WTC11 (cell line): ENCODE data around the gene CTRB1. TPM values are rescaled to one million over a fixed set of nuclear protein-coding genes. Genes with fewer than 3 reads are reported as not detected.

Source experiments
- ATAC-seq: fragments of 200-7000 bp; cut with Tn5 transposase; 2 replicates; pipeline ENCODE4 v1.10.0; 2021; ENCODE audit warnings: mild to moderate bottlenecking, moderate library complexity
- CTCF ChIA-PET: fragments of 300-600 bp; sonication (Branson Sonifier 250); formaldehyde crosslinking; loops from one replicate; lab custom pipeline; 2021; ENCODE audit warnings: antibody characterized with exemption; lab: Charles Lee
- POLR2A ChIA-PET: fragments of 350-600 bp; sonication (Branson Sonifier 250); formaldehyde crosslinking; loops from one replicate; lab custom pipeline; 2021; ENCODE audit warnings: antibody characterized with exemption; lab: Charles Lee
- DNase-seq: peaks from one replicate; pipeline ENCODE4 v3.0.0; 2021; ENCODE audit warnings: low spot score
- H3K27ac Mint-ChIP-seq: 2 replicates; pipeline ENCODE4 v1.8.0; 2021; ENCODE audit warnings: mixed read lengths
- H3K27me3 Mint-ChIP-seq: 2 replicates; pipeline ENCODE4 v1.8.0; 2021; ENCODE audit warnings: low read depth, mild to moderate bottlenecking, moderate library complexity, mixed read lengths
- H3K36me3 Mint-ChIP-seq: 2 replicates; pipeline ENCODE4 v1.8.0; 2021; ENCODE audit warnings: mixed read lengths
- H3K4me1 Mint-ChIP-seq: 2 replicates; pipeline ENCODE4 v1.8.0; 2022; ENCODE audit warnings: mixed read lengths
- H3K4me3 Mint-ChIP-seq: 2 replicates; pipeline ENCODE4 v1.8.0; 2021; ENCODE audit warnings: mild to moderate bottlenecking, moderate library complexity, mixed read lengths
- H3K9me3 Mint-ChIP-seq: 2 replicates; pipeline ENCODE4 v1.8.0; 2021; ENCODE audit warnings: mixed read lengths
- CBFB ChIP-seq: sonication (generic); formaldehyde crosslinking; IDR thresholded peaks from 2 replicates; pipeline ENCODE4 v1.8.1; 2022; ENCODE audit warnings: mild to moderate bottlenecking, low read depth, missing genetic modification reagents
- CREB1 ChIP-seq: sonication (generic); formaldehyde crosslinking; IDR thresholded peaks from 2 replicates; pipeline ENCODE4 v1.8.0; 2023; ENCODE audit warnings: mild to moderate bottlenecking, missing genetic modification reagents
- EMX1 ChIP-seq: fragments of 250-450 bp; sonication (Bioruptor Pico); IDR thresholded peaks from 2 replicates; pipeline ENCODE4 v1.8.0; 2021; ENCODE audit warnings: mild to moderate bottlenecking
- GRHL2 ChIP-seq: fragments of 250-450 bp; sonication (Bioruptor Pico); IDR thresholded peaks from 2 replicates; pipeline ENCODE4 v1.8.0; 2022; ENCODE audit warnings: mild to moderate bottlenecking, moderate library complexity; ENCODE audit not compliant: insufficient replicate concordance, severe bottlenecking
- MXD4 ChIP-seq: fragments of 250-450 bp; sonication (Bioruptor Pico); IDR thresholded peaks from 2 replicates; pipeline ENCODE4 v1.8.0; 2021; ENCODE audit warnings: mild to moderate bottlenecking, moderate library complexity, borderline replicate concordance
- MYBL2 ChIP-seq: sonication (generic); formaldehyde crosslinking; IDR thresholded peaks from 2 replicates; pipeline ENCODE4 v1.8.1; 2023; ENCODE audit warnings: mild to moderate bottlenecking, moderate library complexity, missing genetic modification reagents
- NFE2L1 ChIP-seq: sonication (generic); formaldehyde crosslinking; IDR thresholded peaks from 2 replicates; pipeline ENCODE4 v1.8.1; 2023; ENCODE audit warnings: missing genetic modification reagents
- SMAD4 ChIP-seq: sonication (generic); formaldehyde crosslinking; IDR thresholded peaks from 2 replicates; pipeline ENCODE4 v1.8.0; 2022; ENCODE audit warnings: mild to moderate bottlenecking, missing genetic modification reagents
- TEAD1 ChIP-seq: sonication (generic); formaldehyde crosslinking; IDR thresholded peaks from 2 replicates; pipeline ENCODE4 v1.8.0; 2022; ENCODE audit warnings: mild to moderate bottlenecking, missing genetic modification reagents
- ZNF138 ChIP-seq: sonication (generic); formaldehyde crosslinking; conservative IDR thresholded peaks from 2 replicates; pipeline ENCODE4 v1.8.1; 2022; ENCODE audit warnings: mild to moderate bottlenecking, moderate library complexity, missing genetic modification reagents
- ZNF232 ChIP-seq: sonication (generic); formaldehyde crosslinking; IDR thresholded peaks from 2 replicates; pipeline ENCODE4 v1.8.0; 2022; ENCODE audit warnings: mild to moderate bottlenecking, missing genetic modification reagents
- ZNF317 ChIP-seq: sonication (generic); formaldehyde crosslinking; IDR thresholded peaks from 2 replicates; pipeline ENCODE4 v1.8.1; 2023; ENCODE audit warnings: low read depth, mild to moderate bottlenecking, moderate library complexity, missing genetic modification reagents, borderline replicate concordance
- total RNA-seq: library from RNA; stranded (reverse); gene quantifications from 3 replicates; pipeline ENCODE4 v1.2.3, GENCODE V29; 2021
- TF ChIP-seq, protein P1 (sequence below): fragments of 250-450 bp; sonication (Bioruptor Pico); IDR thresholded peaks from 2 replicates; pipeline ENCODE4 v1.9.0; 2021; ENCODE audit warnings: mild to moderate bottlenecking
- TF ChIP-seq, protein P2 (sequence below): sonication (generic); formaldehyde crosslinking; IDR thresholded peaks from 2 replicates; pipeline ENCODE4 v1.8.0; 2023; ENCODE audit warnings: missing genetic modification reagents
- TF ChIP-seq, protein P3 (sequence below): sonication (generic); formaldehyde crosslinking; IDR thresholded peaks from 2 replicates; pipeline ENCODE4 v1.8.1; 2023; ENCODE audit warnings: mild to moderate bottlenecking, missing genetic modification reagents, moderate library complexity
- TF ChIP-seq, protein P4 (sequence below): sonication (generic); formaldehyde crosslinking; IDR thresholded peaks from 2 replicates; pipeline ENCODE4 v1.8.1; 2022; ENCODE audit warnings: low read depth, mild to moderate bottlenecking, moderate library complexity, missing genetic modification reagents, borderline replicate concordance
- TF ChIP-seq, protein P5 (sequence below): sonication (generic); formaldehyde crosslinking; IDR thresholded peaks from 2 replicates; pipeline ENCODE4 v1.8.1; 2022; ENCODE audit warnings: missing genetic modification reagents, borderline replicate concordance
- TF ChIP-seq, protein P6 (sequence below): sonication (generic); formaldehyde crosslinking; IDR thresholded peaks from 2 replicates; pipeline ENCODE4 v1.8.0; 2022; ENCODE audit warnings: mild to moderate bottlenecking, missing genetic modification reagents
- TF ChIP-seq, protein P7 (sequence below): sonication (generic); formaldehyde crosslinking; conservative IDR thresholded peaks from 2 replicates; pipeline ENCODE4 v1.8.1; 2022; ENCODE audit warnings: mild to moderate bottlenecking, missing genetic modification reagents
- TF ChIP-seq, protein P8 (sequence below): sonication (generic); formaldehyde crosslinking; IDR thresholded peaks from 2 replicates; pipeline ENCODE4 v1.8.0; 2022; ENCODE audit warnings: mild to moderate bottlenecking, missing genetic modification reagents
- TF ChIP-seq, protein P9 (sequence below): sonication (generic); formaldehyde crosslinking; conservative IDR thresholded peaks from 2 replicates; pipeline ENCODE4 v1.8.1; 2023; ENCODE audit warnings: mild to moderate bottlenecking, low read depth, missing genetic modification reagents, moderate library complexity

The CTRB1 gene
- total RNA-seq, 1 experiment from 2014 or later, result 3.9 TPM

DNA sequence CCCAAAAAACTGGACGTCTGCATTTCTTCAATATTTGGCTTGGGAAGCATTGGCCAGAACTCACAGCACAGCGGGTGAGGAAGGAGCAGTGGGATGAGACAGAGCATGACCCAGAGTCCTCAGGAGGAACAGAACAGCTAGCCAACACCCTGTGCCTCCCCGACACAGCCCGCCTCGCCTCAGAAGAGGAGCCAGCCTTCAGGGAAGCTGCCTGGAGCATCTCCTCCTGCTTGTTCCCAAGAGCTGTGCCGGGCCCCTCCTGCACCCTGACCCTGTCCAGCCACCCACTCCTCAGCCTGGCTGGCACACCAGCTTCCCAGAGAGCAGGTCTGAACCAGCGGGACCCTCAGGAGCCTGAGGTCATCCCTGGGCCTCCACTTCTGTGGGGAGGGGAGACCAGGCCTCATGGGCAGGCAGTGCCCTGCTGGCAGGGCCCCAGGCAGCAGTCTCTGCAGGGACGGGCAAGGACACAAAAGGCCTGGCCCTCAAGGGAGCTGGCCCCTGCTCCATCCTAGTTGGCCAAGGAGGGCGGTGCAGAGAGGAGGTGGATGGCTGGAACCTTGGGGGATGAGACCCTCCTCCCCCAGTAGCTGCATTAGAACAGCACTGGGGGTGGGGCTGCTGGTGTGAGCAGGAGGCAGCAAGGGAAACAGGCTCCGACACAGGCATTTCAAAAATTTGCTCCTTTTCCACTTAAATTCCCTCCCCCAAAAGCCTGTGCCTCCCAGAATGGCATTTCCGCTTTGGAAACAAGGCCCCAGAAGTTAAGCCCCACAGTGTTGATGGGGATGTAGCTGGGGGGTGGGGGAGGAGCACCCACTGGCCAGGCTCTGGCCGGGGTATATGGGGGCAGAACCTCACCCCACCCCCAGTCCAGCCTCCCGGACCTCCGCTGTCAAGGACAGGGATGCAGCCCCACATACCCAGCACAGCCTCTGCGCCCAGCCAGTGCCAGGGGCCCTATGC, 34.4 kb downstream of the CTRB1 start:
- Mint-ChIP-seq H3K27ac (peak overlapping the region; percentile 97), H3K27me3 (no peaks in the 10 kb centered on the region), H3K4me3 (peak overlapping the region; percentile 43), H3K9me3 (no peaks in the 10 kb centered on the region), H3K36me3 (no peaks in the 10 kb centered on the region), H3K4me1 (peaks cover 84% of the 10 kb centered on the region)
- ATAC-seq (peak; percentile 67), DNase-seq (peak; percentile 85)
- POLR2A ChIA-PET, result interaction anchor here (0.6 to 5.9 kb wide), 8 partner anchors 8 to 265 kb away, joined by 3 to 57 read pairs (median 4); no protein-coding TSS in a partner anchor
- CTCF ChIA-PET, result interaction anchor here (0.6 to 7.5 kb wide), 8 partner anchors 13 to 264 kb away, joined by 3 to 92 read pairs (median 3); no protein-coding TSS in a partner anchor
- no peak for TF ChIP-seq ZNF232 (CRISPR knock-in tag)
- TF ChIP-seq, protein P1, sequence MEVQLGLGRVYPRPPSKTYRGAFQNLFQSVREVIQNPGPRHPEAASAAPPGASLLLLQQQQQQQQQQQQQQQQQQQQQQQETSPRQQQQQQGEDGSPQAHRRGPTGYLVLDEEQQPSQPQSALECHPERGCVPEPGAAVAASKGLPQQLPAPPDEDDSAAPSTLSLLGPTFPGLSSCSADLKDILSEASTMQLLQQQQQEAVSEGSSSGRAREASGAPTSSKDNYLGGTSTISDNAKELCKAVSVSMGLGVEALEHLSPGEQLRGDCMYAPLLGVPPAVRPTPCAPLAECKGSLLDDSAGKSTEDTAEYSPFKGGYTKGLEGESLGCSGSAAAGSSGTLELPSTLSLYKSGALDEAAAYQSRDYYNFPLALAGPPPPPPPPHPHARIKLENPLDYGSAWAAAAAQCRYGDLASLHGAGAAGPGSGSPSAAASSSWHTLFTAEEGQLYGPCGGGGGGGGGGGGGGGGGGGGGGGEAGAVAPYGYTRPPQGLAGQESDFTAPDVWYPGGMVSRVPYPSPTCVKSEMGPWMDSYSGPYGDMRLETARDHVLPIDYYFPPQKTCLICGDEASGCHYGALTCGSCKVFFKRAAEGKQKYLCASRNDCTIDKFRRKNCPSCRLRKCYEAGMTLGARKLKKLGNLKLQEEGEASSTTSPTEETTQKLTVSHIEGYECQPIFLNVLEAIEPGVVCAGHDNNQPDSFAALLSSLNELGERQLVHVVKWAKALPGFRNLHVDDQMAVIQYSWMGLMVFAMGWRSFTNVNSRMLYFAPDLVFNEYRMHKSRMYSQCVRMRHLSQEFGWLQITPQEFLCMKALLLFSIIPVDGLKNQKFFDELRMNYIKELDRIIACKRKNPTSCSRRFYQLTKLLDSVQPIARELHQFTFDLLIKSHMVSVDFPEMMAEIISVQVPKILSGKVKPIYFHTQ (CRISPR knock-in tag), result no peak
- TF ChIP-seq MYBL2 (CRISPR knock-in tag), result no peak
- no peak for TF ChIP-seq MXD4 (CRISPR knock-in tag)
- TF ChIP-seq ZNF138 (CRISPR knock-in tag), result no peak
- no peak for TF ChIP-seq SMAD4
- TF ChIP-seq, protein P2, sequence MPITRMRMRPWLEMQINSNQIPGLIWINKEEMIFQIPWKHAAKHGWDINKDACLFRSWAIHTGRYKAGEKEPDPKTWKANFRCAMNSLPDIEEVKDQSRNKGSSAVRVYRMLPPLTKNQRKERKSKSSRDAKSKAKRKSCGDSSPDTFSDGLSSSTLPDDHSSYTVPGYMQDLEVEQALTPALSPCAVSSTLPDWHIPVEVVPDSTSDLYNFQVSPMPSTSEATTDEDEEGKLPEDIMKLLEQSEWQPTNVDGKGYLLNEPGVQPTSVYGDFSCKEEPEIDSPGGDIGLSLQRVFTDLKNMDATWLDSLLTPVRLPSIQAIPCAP, result no peak
- TF ChIP-seq, protein P3, sequence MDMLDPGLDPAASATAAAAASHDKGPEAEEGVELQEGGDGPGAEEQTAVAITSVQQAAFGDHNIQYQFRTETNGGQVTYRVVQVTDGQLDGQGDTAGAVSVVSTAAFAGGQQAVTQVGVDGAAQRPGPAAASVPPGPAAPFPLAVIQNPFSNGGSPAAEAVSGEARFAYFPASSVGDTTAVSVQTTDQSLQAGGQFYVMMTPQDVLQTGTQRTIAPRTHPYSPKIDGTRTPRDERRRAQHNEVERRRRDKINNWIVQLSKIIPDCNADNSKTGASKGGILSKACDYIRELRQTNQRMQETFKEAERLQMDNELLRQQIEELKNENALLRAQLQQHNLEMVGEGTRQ, result no peak
- TF ChIP-seq NFE2L1 (CRISPR knock-in tag), result no peak
- no peak for TF ChIP-seq ZNF317 (CRISPR knock-in tag)
- TF ChIP-seq CBFB, result no peak
- TF ChIP-seq EMX1 (CRISPR knock-in tag), result no peak
- TF ChIP-seq TEAD1, result no peak
- TF ChIP-seq, protein P4, sequence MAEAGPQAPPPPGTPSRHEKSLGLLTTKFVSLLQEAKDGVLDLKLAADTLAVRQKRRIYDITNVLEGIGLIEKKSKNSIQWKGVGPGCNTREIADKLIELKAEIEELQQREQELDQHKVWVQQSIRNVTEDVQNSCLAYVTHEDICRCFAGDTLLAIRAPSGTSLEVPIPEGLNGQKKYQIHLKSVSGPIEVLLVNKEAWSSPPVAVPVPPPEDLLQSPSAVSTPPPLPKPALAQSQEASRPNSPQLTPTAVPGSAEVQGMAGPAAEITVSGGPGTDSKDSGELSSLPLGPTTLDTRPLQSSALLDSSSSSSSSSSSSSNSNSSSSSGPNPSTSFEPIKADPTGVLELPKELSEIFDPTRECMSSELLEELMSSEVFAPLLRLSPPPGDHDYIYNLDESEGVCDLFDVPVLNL (CRISPR knock-in tag), result no peak
- TF ChIP-seq, protein P5, sequence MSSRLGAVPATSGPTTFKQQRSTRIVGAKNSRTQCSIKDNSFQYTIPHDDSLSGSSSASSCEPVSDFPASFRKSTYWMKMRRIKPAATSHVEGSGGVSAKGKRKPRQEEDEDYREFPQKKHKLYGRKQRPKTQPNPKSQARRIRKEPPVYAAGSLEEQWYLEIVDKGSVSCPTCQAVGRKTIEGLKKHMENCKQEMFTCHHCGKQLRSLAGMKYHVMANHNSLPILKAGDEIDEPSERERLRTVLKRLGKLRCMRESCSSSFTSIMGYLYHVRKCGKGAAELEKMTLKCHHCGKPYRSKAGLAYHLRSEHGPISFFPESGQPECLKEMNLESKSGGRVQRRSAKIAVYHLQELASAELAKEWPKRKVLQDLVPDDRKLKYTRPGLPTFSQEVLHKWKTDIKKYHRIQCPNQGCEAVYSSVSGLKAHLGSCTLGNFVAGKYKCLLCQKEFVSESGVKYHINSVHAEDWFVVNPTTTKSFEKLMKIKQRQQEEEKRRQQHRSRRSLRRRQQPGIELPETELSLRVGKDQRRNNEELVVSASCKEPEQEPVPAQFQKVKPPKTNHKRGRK (CRISPR knock-in tag), result no peak
- TF ChIP-seq, protein P6, sequence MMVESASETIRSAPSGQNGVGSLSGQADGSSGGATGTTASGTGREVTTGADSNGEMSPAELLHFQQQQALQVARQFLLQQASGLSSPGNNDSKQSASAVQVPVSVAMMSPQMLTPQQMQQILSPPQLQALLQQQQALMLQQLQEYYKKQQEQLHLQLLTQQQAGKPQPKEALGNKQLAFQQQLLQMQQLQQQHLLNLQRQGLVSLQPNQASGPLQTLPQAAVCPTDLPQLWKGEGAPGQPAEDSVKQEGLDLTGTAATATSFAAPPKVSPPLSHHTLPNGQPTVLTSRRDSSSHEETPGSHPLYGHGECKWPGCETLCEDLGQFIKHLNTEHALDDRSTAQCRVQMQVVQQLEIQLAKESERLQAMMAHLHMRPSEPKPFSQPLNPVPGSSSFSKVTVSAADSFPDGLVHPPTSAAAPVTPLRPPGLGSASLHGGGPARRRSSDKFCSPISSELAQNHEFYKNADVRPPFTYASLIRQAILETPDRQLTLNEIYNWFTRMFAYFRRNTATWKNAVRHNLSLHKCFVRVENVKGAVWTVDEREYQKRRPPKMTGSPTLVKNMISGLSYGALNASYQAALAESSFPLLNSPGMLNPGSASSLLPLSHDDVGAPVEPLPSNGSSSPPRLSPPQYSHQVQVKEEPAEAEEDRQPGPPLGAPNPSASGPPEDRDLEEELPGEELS (CRISPR knock-in tag), result no peak
- no peak for TF ChIP-seq CREB1 (CRISPR knock-in tag)
- TF ChIP-seq, protein P7, sequence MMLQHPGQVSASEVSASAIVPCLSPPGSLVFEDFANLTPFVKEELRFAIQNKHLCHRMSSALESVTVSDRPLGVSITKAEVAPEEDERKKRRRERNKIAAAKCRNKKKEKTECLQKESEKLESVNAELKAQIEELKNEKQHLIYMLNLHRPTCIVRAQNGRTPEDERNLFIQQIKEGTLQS (CRISPR knock-in tag), result no peak
- TF ChIP-seq, protein P8, sequence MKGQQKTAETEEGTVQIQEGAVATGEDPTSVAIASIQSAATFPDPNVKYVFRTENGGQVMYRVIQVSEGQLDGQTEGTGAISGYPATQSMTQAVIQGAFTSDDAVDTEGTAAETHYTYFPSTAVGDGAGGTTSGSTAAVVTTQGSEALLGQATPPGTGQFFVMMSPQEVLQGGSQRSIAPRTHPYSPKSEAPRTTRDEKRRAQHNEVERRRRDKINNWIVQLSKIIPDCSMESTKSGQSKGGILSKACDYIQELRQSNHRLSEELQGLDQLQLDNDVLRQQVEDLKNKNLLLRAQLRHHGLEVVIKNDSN, result no peak
- TF ChIP-seq, protein P9, sequence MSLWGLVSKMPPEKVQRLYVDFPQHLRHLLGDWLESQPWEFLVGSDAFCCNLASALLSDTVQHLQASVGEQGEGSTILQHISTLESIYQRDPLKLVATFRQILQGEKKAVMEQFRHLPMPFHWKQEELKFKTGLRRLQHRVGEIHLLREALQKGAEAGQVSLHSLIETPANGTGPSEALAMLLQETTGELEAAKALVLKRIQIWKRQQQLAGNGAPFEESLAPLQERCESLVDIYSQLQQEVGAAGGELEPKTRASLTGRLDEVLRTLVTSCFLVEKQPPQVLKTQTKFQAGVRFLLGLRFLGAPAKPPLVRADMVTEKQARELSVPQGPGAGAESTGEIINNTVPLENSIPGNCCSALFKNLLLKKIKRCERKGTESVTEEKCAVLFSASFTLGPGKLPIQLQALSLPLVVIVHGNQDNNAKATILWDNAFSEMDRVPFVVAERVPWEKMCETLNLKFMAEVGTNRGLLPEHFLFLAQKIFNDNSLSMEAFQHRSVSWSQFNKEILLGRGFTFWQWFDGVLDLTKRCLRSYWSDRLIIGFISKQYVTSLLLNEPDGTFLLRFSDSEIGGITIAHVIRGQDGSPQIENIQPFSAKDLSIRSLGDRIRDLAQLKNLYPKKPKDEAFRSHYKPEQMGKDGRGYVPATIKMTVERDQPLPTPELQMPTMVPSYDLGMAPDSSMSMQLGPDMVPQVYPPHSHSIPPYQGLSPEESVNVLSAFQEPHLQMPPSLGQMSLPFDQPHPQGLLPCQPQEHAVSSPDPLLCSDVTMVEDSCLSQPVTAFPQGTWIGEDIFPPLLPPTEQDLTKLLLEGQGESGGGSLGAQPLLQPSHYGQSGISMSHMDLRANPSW (CRISPR knock-in tag), result no peak
- no peak for TF ChIP-seq GRHL2
